ENCODE results near the gene CLHC1.

DNA sequence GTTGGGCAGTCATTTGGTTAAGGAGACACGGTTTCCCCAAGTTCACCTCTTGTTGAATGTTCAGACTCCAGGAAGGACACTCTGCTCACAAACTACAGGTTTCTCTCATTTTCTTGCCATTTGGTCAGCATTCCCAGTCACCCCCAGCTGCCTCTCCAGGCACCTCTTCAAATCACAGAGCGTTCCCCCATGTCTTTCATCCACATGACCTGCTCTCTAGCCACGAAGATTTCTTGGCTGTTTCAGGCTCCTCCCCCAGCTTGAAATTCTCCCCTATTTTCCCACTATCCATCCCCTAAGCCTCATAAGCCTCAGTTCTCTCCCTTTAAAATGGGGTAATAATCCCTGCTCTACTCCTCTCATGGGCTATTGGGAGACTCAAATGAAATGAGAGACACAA lies 92.8 kb downstream of the CLHC1 start:
- no peak for TF ChIP-seq POLR2A (IDR thresholded peaks at IDR 0.05)
- TF ChIP-seq, protein P1, sequence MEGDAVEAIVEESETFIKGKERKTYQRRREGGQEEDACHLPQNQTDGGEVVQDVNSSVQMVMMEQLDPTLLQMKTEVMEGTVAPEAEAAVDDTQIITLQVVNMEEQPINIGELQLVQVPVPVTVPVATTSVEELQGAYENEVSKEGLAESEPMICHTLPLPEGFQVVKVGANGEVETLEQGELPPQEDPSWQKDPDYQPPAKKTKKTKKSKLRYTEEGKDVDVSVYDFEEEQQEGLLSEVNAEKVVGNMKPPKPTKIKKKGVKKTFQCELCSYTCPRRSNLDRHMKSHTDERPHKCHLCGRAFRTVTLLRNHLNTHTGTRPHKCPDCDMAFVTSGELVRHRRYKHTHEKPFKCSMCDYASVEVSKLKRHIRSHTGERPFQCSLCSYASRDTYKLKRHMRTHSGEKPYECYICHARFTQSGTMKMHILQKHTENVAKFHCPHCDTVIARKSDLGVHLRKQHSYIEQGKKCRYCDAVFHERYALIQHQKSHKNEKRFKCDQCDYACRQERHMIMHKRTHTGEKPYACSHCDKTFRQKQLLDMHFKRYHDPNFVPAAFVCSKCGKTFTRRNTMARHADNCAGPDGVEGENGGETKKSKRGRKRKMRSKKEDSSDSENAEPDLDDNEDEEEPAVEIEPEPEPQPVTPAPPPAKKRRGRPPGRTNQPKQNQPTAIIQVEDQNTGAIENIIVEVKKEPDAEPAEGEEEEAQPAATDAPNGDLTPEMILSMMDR (IDR thresholded peaks at IDR 0.05): no peak

Data from testis (tissue), 2 donors.